ENCODE measurements around the gene DDX51.

DNA sequence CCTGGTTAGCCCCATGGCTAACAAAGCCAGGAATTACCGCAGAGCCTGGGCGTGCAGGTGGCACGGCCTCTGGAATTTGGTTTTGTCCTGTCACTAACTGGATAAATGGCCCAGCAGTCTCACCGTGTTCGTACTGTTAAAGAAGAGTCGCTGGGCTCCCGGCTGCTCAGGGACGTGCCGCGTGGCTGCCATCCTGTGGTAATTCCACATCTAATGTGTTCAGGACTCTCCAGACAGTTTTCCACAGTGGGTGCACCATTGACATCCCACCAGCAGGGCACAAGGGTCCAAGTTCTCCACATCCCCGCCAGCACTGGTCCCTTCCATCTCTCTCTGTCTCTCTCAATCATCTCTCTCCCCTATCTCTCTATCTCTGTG is 19.8 kb upstream of the DDX51 start:
- TF ChIP-seq, protein P1, sequence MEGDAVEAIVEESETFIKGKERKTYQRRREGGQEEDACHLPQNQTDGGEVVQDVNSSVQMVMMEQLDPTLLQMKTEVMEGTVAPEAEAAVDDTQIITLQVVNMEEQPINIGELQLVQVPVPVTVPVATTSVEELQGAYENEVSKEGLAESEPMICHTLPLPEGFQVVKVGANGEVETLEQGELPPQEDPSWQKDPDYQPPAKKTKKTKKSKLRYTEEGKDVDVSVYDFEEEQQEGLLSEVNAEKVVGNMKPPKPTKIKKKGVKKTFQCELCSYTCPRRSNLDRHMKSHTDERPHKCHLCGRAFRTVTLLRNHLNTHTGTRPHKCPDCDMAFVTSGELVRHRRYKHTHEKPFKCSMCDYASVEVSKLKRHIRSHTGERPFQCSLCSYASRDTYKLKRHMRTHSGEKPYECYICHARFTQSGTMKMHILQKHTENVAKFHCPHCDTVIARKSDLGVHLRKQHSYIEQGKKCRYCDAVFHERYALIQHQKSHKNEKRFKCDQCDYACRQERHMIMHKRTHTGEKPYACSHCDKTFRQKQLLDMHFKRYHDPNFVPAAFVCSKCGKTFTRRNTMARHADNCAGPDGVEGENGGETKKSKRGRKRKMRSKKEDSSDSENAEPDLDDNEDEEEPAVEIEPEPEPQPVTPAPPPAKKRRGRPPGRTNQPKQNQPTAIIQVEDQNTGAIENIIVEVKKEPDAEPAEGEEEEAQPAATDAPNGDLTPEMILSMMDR (conservative IDR thresholded peaks at IDR 0.05; ENCODE audit: low read length), result peak; percentile 26
- no peak for TF ChIP-seq EZH2phosphoT487 (IDR thresholded peaks at IDR 0.05; ENCODE audit: borderline replicate concordance)
